GM23248 (cell line): Measurements from ENCODE around the gene PSENEN. TPM values are rescaled to one million over a fixed set of nuclear protein-coding genes. Genes with fewer than 3 reads are reported as not detected.

ENCODE experiments used
- DNase-seq: peaks from one replicate; pipeline ENCODE4 v3.0.0-alpha.2; 2015
- H2AFZ ChIP-seq: fragments of 200-600 bp; sonication (generic); 2 replicates; pipeline ENCODE4 v1.6.1; 2016; ENCODE audit warnings: antibody characterized with exemption
- H3F3A ChIP-seq: fragments of 200-600 bp; sonication (generic); 2 replicates; pipeline ENCODE4 v1.6.1; 2016; ENCODE audit warnings: mild to moderate bottlenecking, antibody characterized with exemption, mixed run types; ENCODE audit not compliant: insufficient read depth
- H3K27ac ChIP-seq: fragments of 200-600 bp; sonication (generic); 2 replicates; pipeline ENCODE4 v1.5.1; 2016; ENCODE audit warnings: mild to moderate bottlenecking
- H3K27me3 ChIP-seq: fragments of 200-600 bp; sonication (generic); replicated peaks from 2 replicates; pipeline ENCODE4 v1.6.1; 2016; ENCODE audit warnings: mild to moderate bottlenecking; ENCODE audit not compliant: insufficient read depth
- H3K36me3 ChIP-seq: fragments of 200-600 bp; sonication (generic); 2 replicates; pipeline ENCODE4 v1.6.1; 2016; ENCODE audit warnings: low read depth, mild to moderate bottlenecking
- H3K4me1 ChIP-seq: fragments of 200-600 bp; sonication (generic); 2 replicates; pipeline ENCODE4 v1.6.1; 2016; ENCODE audit warnings: mild to moderate bottlenecking; ENCODE audit not compliant: insufficient read depth
- H3K4me2 ChIP-seq: fragments of 200-600 bp; sonication (generic); one replicate; pipeline ENCODE4 v1.6.1; 2016; ENCODE audit warnings: mild to moderate bottlenecking; ENCODE audit not compliant: unreplicated experiment
- H3K4me3 ChIP-seq: fragments of 200-600 bp; sonication (generic); 2 replicates; pipeline ENCODE4 v1.5.1; 2016; ENCODE audit warnings: mild to moderate bottlenecking
- H3K79me2 ChIP-seq: fragments of 200-600 bp; sonication (generic); 2 replicates; pipeline ENCODE4 v1.6.1; 2016; ENCODE audit warnings: mild to moderate bottlenecking; ENCODE audit not compliant: insufficient read depth
- H3K9ac ChIP-seq: fragments of 200-600 bp; sonication (generic); 2 replicates; pipeline ENCODE4 v1.6.1; 2016; ENCODE audit warnings: mild to moderate bottlenecking
- H3K9me2 ChIP-seq: fragments of 200-600 bp; sonication (generic); 2 replicates; pipeline ENCODE4 v1.6.1; 2016; ENCODE audit warnings: mixed run types, mild to moderate bottlenecking, moderate library complexity; ENCODE audit not compliant: insufficient read depth
- H3K9me3 ChIP-seq: fragments of 200-600 bp; sonication (generic); one replicate; pipeline ENCODE4 v1.6.1; 2017; ENCODE audit warnings: low read depth
- H4K20me1 ChIP-seq: fragments of 200-600 bp; sonication (generic); 2 replicates; pipeline ENCODE4 v1.6.0; 2016; ENCODE audit not compliant: insufficient read depth
- EZH2 ChIP-seq: fragments of 200-600 bp; sonication (generic); IDR thresholded peaks from 2 replicates; pipeline ENCODE4 v1.6.1; 2018; ENCODE audit warnings: antibody characterized with exemption, mild to moderate bottlenecking; ENCODE audit not compliant: insufficient read depth, poor library complexity, severe bottlenecking
- EZH2phosphoT487 ChIP-seq: fragments of 200-600 bp; sonication (generic); IDR thresholded peaks from 2 replicates; pipeline ENCODE4 v1.6.1; 2018; ENCODE audit warnings: antibody characterized with exemption, moderate library complexity, mild to moderate bottlenecking, low read depth; ENCODE audit not compliant: insufficient read depth
- WGBS, 2 experiments: methylation state at CpG; one replicate each; pipeline ENCODE4 v1.1.6; 2015 to 2017; ENCODE audit warnings: low lambda C conversion rate in 2 of 2, low coverage in 1 of 2; ENCODE audit errors: missing lambda C conversion rate in 2 of 2; 5-methylcytosine and 5-hydroxymethylcytosine counted together
- in situ Hi-C: fragments of 300-500 bp; cut with MboI; formaldehyde crosslinking; loops from 2 replicates; pipeline ENCODE4 v1.15.0; 2020
- polyA plus RNA-seq: library from polyadenylated mRNA; unstranded; fragments of >200 nt; fragmentation: Nextera tagmentation; extraction: Ambion mirVana; gene quantifications from 2 replicates; pipeline ENCODE4 v1.2.1, GENCODE V29; 2016
- total RNA-seq: library from RNA; depleted of rRNA; stranded (reverse); fragments of >200 nt; shearing (Covaris generic); gene quantifications from 2 replicates; pipeline ENCODE4 v1.2.3, GENCODE V29; 2014

Gene PSENEN
- total and polyA plus RNA-seq, 2 experiments from 2014 or later: 21.6 to 108 TPM

DNA sequence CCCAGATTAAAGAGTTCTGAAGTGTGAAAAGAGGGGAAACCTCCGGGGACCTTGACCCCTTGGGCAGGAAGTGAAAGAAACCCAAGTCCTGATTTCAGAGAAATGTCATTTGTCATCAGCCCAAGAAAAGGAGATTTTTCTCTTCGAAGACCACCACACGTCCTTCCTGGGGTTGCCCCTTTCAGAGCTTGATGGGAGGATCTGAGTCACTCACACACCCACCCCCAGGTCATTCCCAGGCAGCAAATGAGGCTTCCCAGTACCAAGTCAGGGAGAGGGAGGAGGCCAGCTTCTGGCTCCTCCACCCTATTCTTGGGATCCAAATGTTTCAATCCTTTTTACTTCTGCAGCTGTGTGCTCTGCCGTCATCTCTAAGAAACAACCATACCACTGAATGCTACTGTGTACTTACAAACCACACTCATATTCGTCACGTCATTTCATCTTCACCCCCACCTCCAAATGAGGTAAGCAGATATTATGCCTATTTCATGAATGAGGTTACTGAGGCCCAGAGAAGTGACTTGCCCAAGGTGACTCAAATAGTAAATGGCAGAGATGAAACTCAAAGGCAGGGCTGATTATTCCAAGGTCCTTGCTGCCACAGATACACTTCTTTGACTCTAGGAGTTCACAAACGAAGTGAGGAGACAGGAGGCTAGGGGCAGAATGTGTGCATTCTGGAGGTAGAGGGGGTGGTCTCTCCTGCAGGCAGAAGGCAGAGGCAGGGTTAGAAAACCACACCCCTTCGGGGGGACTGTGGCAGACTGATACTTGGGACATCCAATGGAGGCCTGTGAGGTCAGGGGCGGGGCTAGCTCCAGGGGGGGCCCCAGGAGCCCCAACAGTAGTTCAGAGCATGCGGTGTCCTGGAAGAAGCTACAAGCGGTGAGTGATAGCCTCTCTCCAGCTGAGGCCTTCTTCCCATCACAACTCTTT lies 32.6 kb upstream of the PSENEN start:
- H3F3A ChIP-seq: no peaks in the 10 kb centered on the region; the same call in 1 of the 2 replicates
- no peak overlapping the region for H3K4me3 ChIP-seq
- H3K36me3 ChIP-seq: no peaks in the 10 kb centered on the region
- H3K9me2 ChIP-seq: no peaks in the 10 kb centered on the region
- WGBS, 2 experiments: 66 to 69% methylated on average over 11 of the region's 11 CpGs
- no peak overlapping the region for H3K4me2 ChIP-seq
- H3K4me1 ChIP-seq: no peaks in the 10 kb centered on the region
- TF ChIP-seq EZH2: no peak
- no peak for TF ChIP-seq EZH2phosphoT487
- H2AFZ ChIP-seq: no peak overlapping the region
- H3K9ac ChIP-seq: no peak overlapping the region
- H3K27ac ChIP-seq: no peak overlapping the region
- H3K79me2 ChIP-seq: 0 out of 2 replicates have a peak, but pooled peaks cover 9% of the 10 kb centered on the region
- no peaks in the 10 kb centered on the region for H4K20me1 ChIP-seq
- in situ Hi-C loops: no loop called here
- no peak for DNase-seq
- H3K27me3 ChIP-seq: no peaks in the 10 kb centered on the region; the same call in 1 of the 2 replicates
- no peaks in the 10 kb centered on the region for H3K9me3 ChIP-seq

DNA sequence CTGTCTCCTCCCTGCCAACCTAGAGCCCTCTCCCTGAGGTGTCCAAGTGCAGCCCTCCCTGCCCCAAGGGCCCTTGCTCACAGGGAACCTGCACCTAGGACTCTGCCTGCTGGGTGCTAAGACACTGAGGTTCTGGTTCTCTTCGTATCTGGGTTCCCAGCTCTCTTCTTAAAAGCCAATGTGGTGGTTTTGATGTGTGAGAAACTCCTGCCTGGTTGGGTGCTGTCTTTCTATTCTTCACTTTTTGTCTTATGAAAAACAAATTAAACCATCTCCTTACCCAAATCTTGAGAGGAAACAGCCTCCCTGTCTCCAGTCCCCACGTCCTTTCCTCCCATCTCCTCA lies 32.0 kb upstream of the PSENEN start:
- Histone ChIP-seq H3K79me2 (peaks cover 12% of the 10 kb centered on the region), H3K9ac (no peak overlapping the region), H3K9me3 (no peaks in the 10 kb centered on the region), H3K4me3 (no peak overlapping the region), H3K27ac (no peak overlapping the region), H4K20me1 (no peaks in the 10 kb centered on the region), H3F3A (no peaks in the 10 kb centered on the region; the same call in 1 of the 2 replicates), H3K4me2 (no peak overlapping the region), H2AFZ (no peak overlapping the region), H3K9me2 (no peaks in the 10 kb centered on the region), H3K36me3 (no peaks in the 10 kb centered on the region), H3K27me3 (no peaks in the 10 kb centered on the region; the same call in 1 of the 2 replicates), H3K4me1 (no peaks in the 10 kb centered on the region)
- TF ChIP-seq EZH2phosphoT487 (no peak), EZH2 (no peak)
- DNase-seq: no peak
- WGBS, 2 experiments: 39 to 41% methylated on average over 2 of the region's 2 CpGs
- in situ Hi-C loops: no loop called here

DNA sequence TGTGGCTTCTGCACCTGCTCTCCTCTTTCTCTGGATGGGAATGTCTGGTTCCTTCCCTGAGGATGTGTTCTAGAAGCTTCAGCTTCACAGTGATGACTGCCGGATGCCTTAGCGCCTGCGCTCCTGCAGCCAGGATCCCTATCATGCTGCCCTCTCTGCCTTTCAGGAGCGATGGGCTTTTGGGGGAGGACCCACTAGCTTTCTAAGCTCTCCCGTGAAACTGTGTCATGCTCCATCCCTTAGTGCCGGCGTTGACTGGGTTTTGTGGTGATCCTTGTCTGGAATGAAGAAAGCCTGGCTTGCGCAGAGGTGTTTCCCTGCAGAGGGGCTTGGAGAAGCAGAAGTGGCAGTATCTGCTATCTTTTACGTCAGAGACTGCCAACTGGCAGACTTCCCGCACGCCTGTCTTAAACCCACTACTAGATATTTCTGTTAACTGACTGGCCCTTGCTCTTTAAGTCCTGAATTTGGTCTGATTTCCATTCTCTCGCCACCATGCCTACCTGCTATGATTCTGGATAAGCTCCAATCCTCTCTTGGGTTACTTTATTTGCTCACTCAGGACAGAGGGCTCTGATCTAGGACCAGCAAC lies 31.5 kb upstream of the PSENEN start:
- H3K4me1 ChIP-seq: no peaks in the 10 kb centered on the region
- H3F3A ChIP-seq: no peaks in the 10 kb centered on the region; the same call in 1 of the 2 replicates
- WGBS, 2 experiments: 69 to 71% methylated on average over 12 of the region's 12 CpGs
- no peaks in the 10 kb centered on the region for H4K20me1 ChIP-seq
- no peak overlapping the region for H2AFZ ChIP-seq
- no peak overlapping the region for H3K4me3 ChIP-seq
- H3K79me2 ChIP-seq: peaks cover 18% of the 10 kb centered on the region
- H3K4me2 ChIP-seq: no peak overlapping the region
- H3K36me3 ChIP-seq: no peaks in the 10 kb centered on the region
- H3K27me3 ChIP-seq: no peaks in the 10 kb centered on the region
- in situ Hi-C loops: no loop called here
- no peaks in the 10 kb centered on the region for H3K9me2 ChIP-seq
- no peak for TF ChIP-seq EZH2
- TF ChIP-seq EZH2phosphoT487: no peak
- no peak overlapping the region for H3K27ac ChIP-seq
- H3K9me3 ChIP-seq: no peaks in the 10 kb centered on the region
- no peak for DNase-seq
- H3K9ac ChIP-seq: no peak overlapping the region

DNA sequence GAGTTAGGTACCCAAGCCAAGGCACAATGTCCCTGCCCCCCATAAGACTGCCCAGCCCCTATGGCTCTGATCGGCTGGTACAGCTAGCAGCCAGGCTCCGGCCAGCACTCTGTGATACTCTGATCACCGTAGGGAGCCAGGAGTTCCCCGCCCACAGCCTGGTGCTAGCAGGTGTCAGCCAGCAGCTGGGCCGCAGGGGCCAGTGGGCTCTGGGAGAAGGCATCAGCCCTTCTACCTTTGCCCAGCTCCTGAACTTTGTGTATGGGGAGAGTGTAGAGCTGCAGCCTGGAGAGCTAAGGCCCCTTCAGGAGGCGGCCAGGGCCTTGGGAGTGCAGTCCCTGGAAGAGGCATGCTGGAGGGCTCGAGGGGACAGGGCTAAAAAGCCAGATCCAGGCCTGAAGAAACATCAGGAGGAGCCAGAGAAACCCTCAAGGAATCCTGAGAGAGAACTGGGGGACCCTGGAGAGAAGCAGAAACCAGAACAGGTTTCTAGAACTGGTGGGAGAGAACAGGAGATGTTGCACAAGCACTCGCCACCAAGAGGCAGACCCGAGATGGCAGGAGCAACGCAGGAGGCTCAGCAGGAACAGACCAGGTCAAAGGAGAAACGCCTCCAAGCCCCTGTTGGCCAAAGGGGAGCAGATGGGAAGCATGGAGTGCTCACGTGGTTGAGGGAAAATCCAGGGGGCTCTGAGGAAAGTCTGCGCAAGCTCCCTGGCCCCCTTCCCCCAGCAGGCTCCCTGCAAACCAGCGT lies 30.7 kb upstream of the PSENEN start:
- Histone ChIP-seq H3K9ac (no peak overlapping the region), H3K9me3 (no peaks in the 10 kb centered on the region), H3K79me2 (peaks cover 25% of the 10 kb centered on the region), H3K9me2 (no peaks in the 10 kb centered on the region), H4K20me1 (no peaks in the 10 kb centered on the region), H3K4me3 (no peak overlapping the region), H3K4me2 (no peak overlapping the region), H3K36me3 (no peaks in the 10 kb centered on the region), H3K4me1 (no peaks in the 10 kb centered on the region), H3F3A (no peaks in the 10 kb centered on the region; the same call in 1 of the 2 replicates), H2AFZ (no peak overlapping the region), H3K27ac (no peak overlapping the region), H3K27me3 (no peaks in the 10 kb centered on the region)
- in situ Hi-C loops: no loop called here
- 70 to 71% methylated on average over 14 of the region's 14 CpGs for WGBS, 2 experiments
- no peak for TF ChIP-seq EZH2phosphoT487
- no peak for TF ChIP-seq EZH2
- no peak for DNase-seq
